ENCODE measurements around the gene ADGRL3. TPM values are rescaled to one million over a fixed set of nuclear protein-coding genes. Genes with fewer than 3 reads are reported as not detected.

ADGRL3 gene
- total RNA-seq, 1 donor from 2014 or later: 31.3 TPM

GRCh38 chr4:61994036-61994435 is 793.9 kb downstream of the ADGRL3 start:
- Histone ChIP-seq H3K27me3 (ENCODE audit: insufficient read depth, low read length) (no peaks in the 10 kb centered on the region), H2AFZ (ENCODE audit: low read depth, low read length) (no peak overlapping the region), H3K36me3 (ENCODE audit: insufficient read depth, low read length) (no peaks in the 10 kb centered on the region), H3K4me3 (ENCODE audit: insufficient read depth, low read depth, low read length) (no peak overlapping the region), H3K9me3 (ENCODE audit: insufficient read depth, low read depth, low read length) (no peaks in the 10 kb centered on the region), H3K9ac (ENCODE audit: low read length) (no peak overlapping the region), H3K4me2 (ENCODE audit: low read length) (no peak overlapping the region), H3K79me2 (ENCODE audit: insufficient read depth, low read length) (no peaks in the 10 kb centered on the region), H3K4me1 (ENCODE audit: insufficient read depth, low read length) (no peaks in the 10 kb centered on the region), H4K20me1 (ENCODE audit: insufficient read depth, low read length) (no peaks in the 10 kb centered on the region), H3K27ac (ENCODE audit: low read depth, low read length) (no peak overlapping the region)
- FAIRE-seq (no peak), DNase-seq (ENCODE audit: low read depth) (peak; percentile 72)
- no peaks in the 10 kb centered on the region for H3K9me3 Mint-ChIP-seq (ENCODE audit: unreplicated experiment)
- H3K27ac Mint-ChIP-seq (ENCODE audit: unreplicated experiment): no peak overlapping the region
- no peak for TF ChIP-seq EZH2 (IDR thresholded peaks at IDR 0.05; ENCODE audit: insufficient read depth, low read length)
- no peak for TF ChIP-seq CTCF (IDR thresholded peaks at IDR 0.05; ENCODE audit: insufficient read depth, low read depth, low read length)
- H3K36me3 Mint-ChIP-seq (ENCODE audit: low read depth, unreplicated experiment): no peaks in the 10 kb centered on the region
- no peaks in the 10 kb centered on the region for H3K27me3 Mint-ChIP-seq (ENCODE audit: low read depth, unreplicated experiment)
- H3K4me1 Mint-ChIP-seq (ENCODE audit: low read depth, unreplicated experiment): no peaks in the 10 kb centered on the region
- H3K4me3 Mint-ChIP-seq (ENCODE audit: unreplicated experiment): no peak overlapping the region

- Mint-ChIP-seq H3K27ac (ENCODE audit: unreplicated experiment) (no peak overlapping the region), H3K9me3 (ENCODE audit: unreplicated experiment) (no peaks in the 10 kb centered on the region)
Observed at GRCh38 chr4:61995717-61996340, 795.7 kb downstream of the ADGRL3 start.

More at GRCh38 chr4:61995717-61996340, 795.7 kb downstream of the ADGRL3 start:
- DNase-seq (ENCODE audit: low read depth) (peak; percentile 46), FAIRE-seq (no peak)
- no peaks in the 10 kb centered on the region for H3K9me3 ChIP-seq (ENCODE audit: insufficient read depth, low read depth, low read length)
- H3K27ac ChIP-seq (ENCODE audit: low read depth, low read length): no peak overlapping the region
- H3K79me2 ChIP-seq (ENCODE audit: insufficient read depth, low read length): no peaks in the 10 kb centered on the region
- Mint-ChIP-seq H3K4me1 (ENCODE audit: low read depth, unreplicated experiment) (no peaks in the 10 kb centered on the region), H3K4me3 (ENCODE audit: unreplicated experiment) (no peak overlapping the region), H3K36me3 (ENCODE audit: low read depth, unreplicated experiment) (no peaks in the 10 kb centered on the region), H3K27me3 (ENCODE audit: low read depth, unreplicated experiment) (no peaks in the 10 kb centered on the region)
- H4K20me1 ChIP-seq (ENCODE audit: insufficient read depth, low read length): no peaks in the 10 kb centered on the region
- no peak for TF ChIP-seq CTCF (IDR thresholded peaks at IDR 0.05; ENCODE audit: insufficient read depth, low read depth, low read length)
- TF ChIP-seq EZH2 (IDR thresholded peaks at IDR 0.05; ENCODE audit: insufficient read depth, low read length): no peak
- no peak overlapping the region for H2AFZ ChIP-seq (ENCODE audit: low read depth, low read length)
- no peak overlapping the region for H3K4me2 ChIP-seq (ENCODE audit: low read length)
- no peaks in the 10 kb centered on the region for H3K27me3 ChIP-seq (ENCODE audit: insufficient read depth, low read length)
- H3K9ac ChIP-seq (ENCODE audit: low read length): no peak overlapping the region
- no peak overlapping the region for H3K4me3 ChIP-seq (ENCODE audit: insufficient read depth, low read depth, low read length)
- H3K4me1 ChIP-seq (ENCODE audit: insufficient read depth, low read length): no peaks in the 10 kb centered on the region
- no peaks in the 10 kb centered on the region for H3K36me3 ChIP-seq (ENCODE audit: insufficient read depth, low read length)
